Body of pancreas (tissue), 4 donors: ENCODE measurements around the gene ABHD6.

Experiments used
- CTCF ChIP-seq, 7 experiments: fragments of 450-650 bp in 4 of 7; fragments of 200-600 bp in 3 of 7; sonication (generic) in 3 of 7; IDR thresholded peaks; one replicate each; pipeline ENCODE4 v1.5.1; 2016 to 2019; ENCODE audit warnings: antibody characterized with exemption in 7 of 7
- POLR2A ChIP-seq, 3 donors: fragments of 450-650 bp; IDR thresholded peaks; one replicate each; pipeline ENCODE4 v1.6.1; 2016; ENCODE audit warnings: antibody characterized with exemption in 3 of 3, mild to moderate bottlenecking in 2 of 3

GRCh38 chr3:58206406-58207011, 31.1 kb upstream of the ABHD6 start:
- TF ChIP-seq CTCF (IDR thresholded peaks at IDR 0.05): no peak
- TF ChIP-seq POLR2A (IDR thresholded peaks at IDR 0.05): no peak
